Calu3 (cell line): ENCODE measurements around the gene WSCD2. TPM values are rescaled to one million over a fixed set of nuclear protein-coding genes. Genes with fewer than 3 reads are reported as not detected.

Source experiments
- BruUV-seq: library from RNA; stranded (reverse); fragments of 400-500 nt; replicated peaks from 2 replicates; lab custom pipeline; 2021; lab: Mats Ljungman, UMichigan
- CTCF ChIA-PET: fragments of 300-600 bp; sonication (Branson Sonifier 250); formaldehyde crosslinking; loops from one replicate; lab custom pipeline; 2022; ENCODE audit warnings: antibody characterized with exemption; lab: Charles Lee
- DNase-seq: peaks from one replicate; pipeline ENCODE4 v3.0.0; 2022
- H3K27ac Mint-ChIP-seq: one replicate; pipeline ENCODE4 v1.8.0; 2022; ENCODE audit warnings: mixed read lengths; ENCODE audit not compliant: unreplicated experiment
- H3K27me3 Mint-ChIP-seq: one replicate; pipeline ENCODE4 v1.8.0; 2022; ENCODE audit warnings: mixed read lengths; ENCODE audit not compliant: unreplicated experiment
- H3K36me3 Mint-ChIP-seq: one replicate; pipeline ENCODE4 v1.8.0; 2022; ENCODE audit warnings: mild to moderate bottlenecking, moderate library complexity, mixed read lengths; ENCODE audit not compliant: insufficient read depth, unreplicated experiment
- H3K4me1 Mint-ChIP-seq: one replicate; pipeline ENCODE4 v1.8.0; 2022; ENCODE audit warnings: mild to moderate bottlenecking, low read depth, mixed read lengths; ENCODE audit not compliant: unreplicated experiment
- H3K4me3 Mint-ChIP-seq: one replicate; pipeline ENCODE4 v1.8.0; 2022; ENCODE audit warnings: mild to moderate bottlenecking, low read depth, moderate library complexity, mixed read lengths; ENCODE audit not compliant: unreplicated experiment
- H3K9me3 Mint-ChIP-seq: one replicate; pipeline ENCODE4 v1.8.0; 2022; ENCODE audit warnings: low read depth, mixed read lengths; ENCODE audit not compliant: unreplicated experiment
- CTCF ChIP-seq: fragments of 200-600 bp; IDR thresholded peaks from one replicate; pipeline ENCODE4 v1.8.0; 2022; ENCODE audit warnings: antibody characterized with exemption; ENCODE audit not compliant: unreplicated experiment
- intact Hi-C: fragments of 100-400 bp; cut with micrococcal nuclease; formaldehyde crosslinking; loops from one replicate; pipeline ENCODE4 v1.10.0; 2022; ENCODE audit not compliant: unreplicated experiment
- total RNA-seq: library from RNA; stranded (reverse); gene quantifications from 2 replicates; pipeline ENCODE4 v1.2.3, GENCODE V29; 2022

Gene WSCD2
- total RNA-seq, 1 experiment from 2014 or later, result not detected

GRCh38 chr12:108099073-108099472 lies 30.0 kb upstream of the WSCD2 start:
- intact Hi-C loops, result loop anchor here (1.0 kb wide), 1 partner anchor 358 kb away; no protein-coding TSS in a partner anchor
- H3K27me3 Mint-ChIP-seq, result peaks cover 72% of the 10 kb centered on the region
- CTCF ChIA-PET, result no interaction called here
- DNase-seq, result no peak
- no peaks in the 10 kb centered on the region for H3K9me3 Mint-ChIP-seq
- H3K36me3 Mint-ChIP-seq, result no peaks in the 10 kb centered on the region
- TF ChIP-seq CTCF, result no peak
- H3K4me1 Mint-ChIP-seq, result no peaks in the 10 kb centered on the region
- H3K27ac Mint-ChIP-seq, result no peak overlapping the region
- BruUV-seq, result no TSS peak
- no peak overlapping the region for H3K4me3 Mint-ChIP-seq

DNA sequence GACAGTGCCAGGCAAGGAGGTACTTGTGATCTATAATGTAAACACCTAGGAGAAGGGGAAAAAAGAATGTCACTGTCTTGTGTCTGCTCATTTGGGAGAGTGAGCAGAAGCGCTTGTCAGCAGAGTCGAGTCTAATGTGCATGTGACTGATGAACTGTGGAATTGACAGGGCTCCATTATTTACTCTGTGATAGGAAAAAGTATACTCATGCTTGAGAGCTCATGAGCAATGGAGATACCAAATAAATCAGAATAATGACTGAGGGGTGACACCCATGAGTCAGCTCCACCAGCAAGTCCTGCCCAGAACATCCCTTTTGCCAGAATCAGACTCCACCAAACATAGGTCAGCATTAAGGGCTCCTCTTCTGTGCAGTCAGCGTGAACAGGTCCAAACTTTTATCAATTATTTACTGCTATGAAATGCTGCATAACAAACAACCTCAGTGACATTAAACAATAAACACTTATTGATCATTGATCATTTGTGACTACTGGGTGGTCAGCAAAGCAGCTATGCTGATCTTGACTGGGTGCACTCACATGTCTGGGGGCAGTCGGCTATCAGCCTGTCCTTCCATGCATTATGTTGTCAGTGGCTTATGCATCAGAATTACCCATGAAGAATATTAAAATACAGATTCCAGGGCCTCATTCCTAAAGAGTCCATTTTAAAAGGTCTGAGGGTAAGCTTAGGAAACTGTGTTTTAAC lies 29.2 kb upstream of the WSCD2 start:
- no peaks in the 10 kb centered on the region for H3K9me3 Mint-ChIP-seq
- no peak for TF ChIP-seq CTCF
- intact Hi-C loops, result loop anchor here (1.0 kb wide), 1 partner anchor 357 kb away; no protein-coding TSS in a partner anchor
- H3K36me3 Mint-ChIP-seq, result no peaks in the 10 kb centered on the region
- DNase-seq, result no peak
- BruUV-seq, result no TSS peak
- H3K27ac Mint-ChIP-seq, result no peak overlapping the region
- CTCF ChIA-PET, result no interaction called here
- H3K4me1 Mint-ChIP-seq, result no peaks in the 10 kb centered on the region
- no peak overlapping the region for H3K4me3 Mint-ChIP-seq
- peaks cover 69% of the 10 kb centered on the region for H3K27me3 Mint-ChIP-seq

DNA sequence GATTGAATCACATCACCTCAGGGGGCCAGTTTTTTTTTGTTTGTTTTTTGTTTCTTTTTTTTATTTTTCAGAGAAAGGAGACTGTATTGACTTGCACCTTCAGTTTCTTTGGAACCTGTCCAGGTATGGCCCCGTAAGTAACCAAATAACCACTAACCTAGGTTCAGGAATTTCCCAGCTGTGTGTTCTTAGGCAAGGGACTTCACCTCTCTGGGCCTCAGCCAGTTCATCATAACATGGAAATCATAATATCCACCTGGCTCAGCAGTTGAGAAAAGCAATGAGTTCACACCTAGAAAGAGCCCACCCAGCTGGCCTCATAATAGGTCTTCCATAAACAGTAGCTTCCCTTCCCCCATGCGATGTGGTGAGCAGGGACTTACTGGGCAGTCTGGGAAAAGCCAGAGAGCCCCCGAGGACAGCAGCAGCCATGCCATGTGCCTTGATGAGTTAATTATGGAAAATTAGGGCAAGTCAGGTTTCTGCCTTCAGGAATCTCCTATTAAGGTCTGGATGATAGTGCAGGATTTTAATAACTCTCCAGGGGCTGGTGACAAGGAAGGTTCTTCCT lies 27.4 kb upstream of the WSCD2 start:
- intact Hi-C loops, result no loop called here
- Mint-ChIP-seq H3K4me3 (no peak overlapping the region), H3K9me3 (no peaks in the 10 kb centered on the region), H3K36me3 (no peaks in the 10 kb centered on the region), H3K4me1 (no peaks in the 10 kb centered on the region), H3K27me3 (peaks cover 59% of the 10 kb centered on the region), H3K27ac (no peak overlapping the region)
- no peak for DNase-seq
- CTCF ChIA-PET, result interaction anchor here (0.5 kb wide), 1 partner anchor 492 kb away, joined by 3 read pairs; no protein-coding TSS in a partner anchor
- no TSS peak for BruUV-seq
- TF ChIP-seq CTCF, result no peak

DNA sequence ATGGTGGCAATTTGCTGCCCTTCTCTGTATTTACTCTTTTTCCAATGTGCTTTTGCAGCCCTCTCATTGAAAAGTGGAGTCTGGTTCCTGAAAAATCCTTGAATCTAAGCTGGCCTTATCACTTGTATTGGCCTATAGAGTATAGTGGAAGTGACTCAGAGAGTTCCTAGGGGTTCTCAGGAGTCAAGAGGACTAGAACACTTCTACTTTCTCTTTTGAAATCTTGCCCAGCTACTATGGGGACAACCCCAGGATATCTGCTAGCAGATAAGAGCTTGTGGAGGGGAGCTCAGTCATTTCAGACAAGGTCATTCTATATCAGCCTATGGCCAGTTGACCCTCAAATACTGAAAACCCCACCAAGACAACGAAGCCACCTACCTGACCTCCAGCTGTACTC lies 26.7 kb upstream of the WSCD2 start:
- H3K9me3 Mint-ChIP-seq, result no peaks in the 10 kb centered on the region
- no peaks in the 10 kb centered on the region for H3K36me3 Mint-ChIP-seq
- intact Hi-C loops, result no loop called here
- H3K4me3 Mint-ChIP-seq, result no peak overlapping the region
- peaks cover 53% of the 10 kb centered on the region for H3K27me3 Mint-ChIP-seq
- no peak for DNase-seq
- BruUV-seq, result no TSS peak
- CTCF ChIA-PET, result no interaction called here
- no peak for TF ChIP-seq CTCF
- H3K27ac Mint-ChIP-seq, result no peak overlapping the region
- H3K4me1 Mint-ChIP-seq, result no peaks in the 10 kb centered on the region
